Embryonic facial prominence (tissue), 1 donor: ENCODE results near the gene C17orf100.
"Not testable (repeated sequence)": the region's sequence is repeated elsewhere in the genome, so short reads cannot be mapped to it uniquely, and the experiment has no call there.

Experiments used
- DNase-seq: peaks from one replicate; pipeline ENCODE4 v3.0.0-alpha.2; 2016; ENCODE audit errors: extremely low spot score

Gene C17orf100

DNA sequence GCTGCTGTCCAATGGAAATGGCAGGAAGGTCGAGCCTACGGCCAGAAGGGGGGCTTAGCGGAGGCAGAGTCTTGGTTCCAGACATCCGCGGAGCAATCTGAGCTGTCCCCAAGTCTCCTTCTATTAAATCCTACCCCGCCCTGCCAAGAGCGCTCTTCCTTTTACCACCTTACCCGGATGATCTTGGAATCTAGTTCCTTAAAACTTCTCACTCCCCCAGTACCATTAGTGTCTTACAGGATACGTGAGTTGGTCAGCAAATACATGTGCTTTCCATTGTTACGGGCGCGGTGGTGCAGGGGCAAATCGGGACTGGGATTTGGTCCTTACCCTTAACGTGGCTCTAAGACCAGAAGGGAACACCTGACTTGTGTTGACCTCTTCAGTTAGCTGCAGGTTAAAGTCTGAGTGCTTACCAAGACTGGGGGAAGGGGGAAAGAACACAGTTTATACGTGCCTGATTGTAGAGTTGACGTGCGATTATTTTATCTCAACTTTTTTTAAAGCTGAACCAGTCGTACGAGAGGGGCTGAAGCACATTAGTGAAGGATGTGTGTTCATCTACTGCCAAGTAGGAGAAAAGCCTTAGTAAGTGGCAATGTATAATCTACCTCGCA is 10.2 kb upstream of the C17orf100 start:
- no peak for DNase-seq

DNA sequence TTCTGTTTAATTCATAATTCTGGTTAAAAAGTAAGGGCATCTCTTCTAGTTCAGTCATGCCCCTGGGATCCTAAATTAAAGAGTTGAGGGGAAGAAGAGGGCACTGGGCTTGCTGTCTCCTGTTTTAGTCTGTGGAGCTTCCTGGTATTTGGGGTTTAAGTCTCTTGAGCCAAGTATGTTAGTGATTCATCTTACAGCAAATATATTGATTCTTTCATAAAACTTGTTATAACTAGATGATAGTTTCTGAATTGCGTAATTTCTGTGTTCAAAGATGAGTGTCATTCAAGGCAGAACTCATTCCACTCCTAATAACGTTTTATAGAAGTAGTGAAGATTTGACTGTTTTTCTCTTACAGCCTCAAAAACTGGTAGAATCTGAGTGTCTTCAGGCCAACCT is 9.0 kb upstream of the C17orf100 start:
- DNase-seq: no peak

DNA sequence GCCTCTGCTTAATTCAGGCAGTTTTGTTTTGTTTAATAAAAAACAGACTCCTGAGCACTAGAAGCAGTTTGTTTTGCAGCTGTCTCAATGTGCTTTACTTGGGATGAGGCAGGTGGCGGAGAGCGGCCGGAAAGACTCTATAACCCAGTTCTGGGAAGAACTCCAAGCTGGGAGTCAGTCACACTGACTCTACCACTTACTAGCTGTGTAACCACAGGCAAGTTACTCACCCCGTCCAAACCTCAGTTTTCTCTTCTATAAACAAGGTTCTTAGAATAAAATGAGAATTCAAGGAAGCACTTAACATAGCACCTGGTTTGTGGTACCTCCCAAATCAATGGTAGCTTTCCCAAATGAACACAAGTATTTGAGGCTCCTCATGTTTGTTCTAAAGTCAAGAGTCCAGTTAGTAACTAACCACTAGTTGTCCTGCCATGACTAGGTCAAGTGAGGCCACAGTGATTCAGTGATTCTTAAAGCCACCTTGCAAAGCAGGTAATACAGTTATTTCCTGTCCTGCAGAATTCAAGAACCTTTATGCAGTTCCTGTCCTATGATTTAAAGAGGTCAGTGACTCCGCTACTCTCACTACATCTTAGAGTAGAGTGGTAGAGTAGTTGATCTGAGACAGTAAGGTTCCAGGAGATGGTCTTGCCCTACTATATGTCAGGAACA is 8.0 kb upstream of the C17orf100 start:
- no peak for DNase-seq

DNA sequence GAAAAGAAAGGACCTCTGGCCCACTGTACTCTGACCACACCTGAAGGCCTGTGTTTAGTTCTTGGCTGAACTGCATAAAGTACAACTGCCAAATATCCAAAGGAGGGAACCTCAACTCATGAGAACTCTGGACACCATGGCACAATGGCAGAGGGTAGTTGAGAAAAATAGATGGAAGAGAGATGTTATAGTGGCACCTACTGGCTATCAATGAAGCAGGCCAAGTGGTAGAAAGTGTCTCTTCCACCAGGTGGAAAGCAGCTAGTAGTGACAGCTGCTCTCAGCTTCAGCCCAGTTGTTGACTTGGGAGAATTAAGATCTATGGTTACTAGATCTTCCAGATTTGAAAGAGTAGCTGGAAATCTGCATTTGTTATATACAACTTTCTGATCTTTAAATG is 3.4 kb upstream of the C17orf100 start:
- no peak for DNase-seq

DNA sequence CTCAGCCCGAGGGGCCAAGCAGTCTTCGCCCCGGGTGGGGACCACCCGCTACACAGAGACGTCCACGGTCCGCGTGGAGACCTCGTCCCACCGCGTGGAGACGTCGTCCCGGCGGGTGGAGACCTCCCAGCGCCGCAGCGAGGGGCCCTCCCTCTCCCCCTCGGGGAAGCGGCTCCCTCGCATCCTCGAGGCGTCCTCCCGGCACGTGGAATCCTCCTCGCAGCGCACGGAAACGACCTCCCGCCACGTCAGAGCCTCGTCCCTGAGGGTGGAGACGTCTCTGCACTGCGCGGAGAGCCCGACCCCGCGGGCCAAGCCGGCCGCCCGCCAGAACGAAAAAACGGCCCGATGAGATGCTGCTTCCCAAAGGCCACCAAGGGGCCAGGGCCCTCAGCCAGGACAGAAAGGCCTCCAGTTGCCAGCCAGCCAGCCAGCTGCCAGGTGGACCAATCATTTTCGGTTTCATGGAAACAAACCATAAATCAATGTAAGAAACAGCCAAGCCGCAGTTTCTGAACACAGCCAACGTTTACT is 424 bp downstream of the C17orf100 start:
- no peak for DNase-seq

DNA sequence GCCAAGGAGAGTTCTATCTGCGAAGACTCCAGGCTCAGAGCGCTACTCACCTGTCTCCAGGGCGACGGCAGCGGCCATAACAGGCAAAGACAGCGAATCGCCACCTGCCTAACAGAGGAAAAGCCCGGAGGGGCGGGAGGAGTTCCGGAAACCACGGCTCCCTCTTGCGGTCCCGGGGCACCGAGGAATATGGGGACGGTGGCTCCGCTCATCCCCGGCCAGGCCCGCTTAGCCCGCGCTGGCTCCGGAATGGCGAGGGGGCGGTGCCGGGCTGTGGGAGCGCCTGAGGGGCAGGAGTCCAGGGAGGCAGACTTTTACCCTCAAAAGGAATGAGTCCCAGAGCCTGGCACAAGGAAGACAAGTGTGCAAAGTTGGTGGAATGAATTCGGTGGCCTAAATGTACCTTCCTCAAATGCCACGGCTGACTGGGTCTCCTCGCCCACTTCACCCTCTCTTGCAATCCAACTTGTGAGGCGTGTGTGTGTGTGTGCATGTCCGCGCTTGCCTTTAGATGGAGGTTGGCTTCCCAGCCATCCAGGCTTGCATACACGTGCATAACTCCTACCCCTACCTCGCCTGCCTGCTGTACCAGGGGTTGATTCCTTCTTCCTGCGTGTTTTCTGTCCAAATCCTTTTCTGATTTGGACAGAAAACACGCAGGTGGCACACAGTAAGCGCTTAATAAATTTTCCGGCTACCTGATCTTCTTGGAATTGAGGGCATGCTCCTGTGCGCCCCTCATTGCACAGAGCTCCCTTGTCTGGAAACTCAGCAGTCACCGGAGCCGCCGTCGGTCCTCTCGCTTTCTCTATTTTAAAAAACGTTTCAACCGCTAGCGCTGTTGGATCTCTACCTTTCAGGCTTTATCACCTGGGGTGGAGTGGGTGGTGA is 3.5 kb downstream of the C17orf100 start:
- no peak for DNase-seq

DNA sequence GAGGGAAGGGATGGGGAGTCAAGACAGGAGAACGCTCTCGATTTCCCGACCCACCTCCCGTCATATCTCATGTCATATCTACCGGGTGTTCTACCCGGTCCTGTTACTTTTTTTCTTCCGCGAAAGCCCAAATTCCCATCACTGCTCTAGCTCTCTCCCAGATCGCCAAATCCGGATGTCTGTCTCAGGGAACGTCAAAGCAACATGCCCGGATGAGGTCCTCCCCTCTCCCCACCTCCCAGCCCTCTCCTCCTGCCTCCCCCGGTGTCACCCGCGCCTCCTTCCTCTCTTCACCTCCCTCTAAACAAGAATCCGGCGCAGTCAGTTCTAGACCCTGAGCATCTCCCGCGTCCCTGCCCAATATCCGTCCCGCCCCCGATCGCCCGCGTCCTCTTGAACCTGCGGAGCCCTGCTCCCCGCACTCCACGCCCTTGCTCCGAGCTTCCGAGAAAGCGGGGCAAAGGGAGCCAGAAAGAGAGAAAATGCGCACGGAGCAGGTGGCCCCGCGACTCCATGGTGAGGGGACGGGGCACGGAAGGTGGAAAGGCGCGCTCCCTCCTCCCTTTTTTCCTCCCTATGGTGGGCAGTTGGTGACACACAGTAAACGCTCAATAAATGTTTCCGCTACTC is 4.3 kb downstream of the C17orf100 start:
- not testable (repeated sequence) for DNase-seq

DNA sequence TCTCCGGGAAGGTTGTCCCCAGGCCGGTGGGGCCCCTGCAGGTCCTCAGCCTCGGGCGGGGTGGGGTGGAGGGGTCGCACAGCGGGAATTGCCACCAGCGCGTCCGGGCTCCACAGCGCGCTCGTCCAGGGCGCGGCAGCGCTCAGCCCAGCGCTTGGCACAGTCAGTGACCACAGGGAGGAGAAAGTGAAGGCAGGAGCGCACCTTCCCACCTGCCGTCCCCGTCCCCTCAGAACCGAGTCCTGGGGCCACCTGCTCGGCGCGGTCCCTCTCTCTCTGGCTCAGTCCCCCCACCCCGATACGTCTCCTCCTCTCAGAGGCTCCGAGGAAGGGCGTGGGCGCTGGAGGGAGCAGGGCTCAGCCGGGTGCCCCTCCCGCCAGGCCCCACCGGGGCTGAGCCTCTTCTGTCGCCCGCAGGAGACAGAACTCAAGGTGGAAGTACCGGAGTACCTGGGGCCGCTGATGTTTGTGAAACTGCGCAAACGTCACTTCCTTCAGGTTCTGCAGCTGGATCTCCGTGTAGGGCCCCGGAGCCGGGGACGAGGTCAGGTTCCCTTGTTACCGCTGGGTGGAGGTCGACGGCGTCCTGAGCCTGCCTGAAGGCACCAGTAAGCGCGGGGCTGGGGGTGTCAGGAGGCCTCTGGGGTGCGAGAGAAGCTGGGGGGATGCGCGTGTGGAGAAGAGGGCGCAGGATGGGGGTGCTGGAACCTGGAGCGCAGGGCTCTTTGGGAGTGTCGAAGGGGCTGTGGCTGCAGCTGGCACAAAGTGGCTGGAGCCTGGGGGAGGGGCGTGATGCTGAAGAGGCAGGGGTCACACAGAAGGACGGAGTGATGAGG is 5.5 kb downstream of the C17orf100 start:
- not testable (repeated sequence) for DNase-seq

DNA sequence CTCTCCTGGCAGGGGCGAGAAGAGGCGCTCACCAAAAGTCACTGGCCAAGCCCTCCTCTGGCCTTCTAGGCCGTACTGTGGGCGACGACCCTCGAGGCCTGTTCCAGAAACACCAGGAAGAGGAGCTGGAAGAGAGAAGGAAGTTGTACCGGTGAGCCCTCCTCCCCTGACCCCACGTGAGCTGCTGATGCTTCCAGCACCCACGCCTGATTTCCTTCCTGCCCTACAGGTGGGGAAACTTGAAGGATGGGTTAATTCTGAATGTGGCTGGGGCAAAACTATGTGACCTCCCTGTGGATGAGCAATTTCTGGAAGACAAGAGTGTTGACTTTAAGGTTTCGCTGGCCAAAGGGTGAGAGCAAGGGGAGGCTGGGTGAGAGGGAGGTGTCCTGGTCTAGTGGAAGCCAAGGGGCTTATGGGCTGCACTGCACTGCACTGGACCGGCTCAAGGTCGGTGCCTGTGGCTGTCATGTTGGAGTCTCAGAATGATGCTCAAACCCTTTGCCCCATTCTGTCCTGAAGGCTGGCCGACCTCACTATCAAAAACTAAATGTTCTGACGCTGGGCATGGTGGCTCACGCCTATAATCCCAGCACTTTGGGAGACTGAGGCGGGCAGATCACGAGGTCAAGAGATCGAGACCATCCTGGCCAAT is 6.2 kb downstream of the C17orf100 start:
- no peak for DNase-seq

DNA sequence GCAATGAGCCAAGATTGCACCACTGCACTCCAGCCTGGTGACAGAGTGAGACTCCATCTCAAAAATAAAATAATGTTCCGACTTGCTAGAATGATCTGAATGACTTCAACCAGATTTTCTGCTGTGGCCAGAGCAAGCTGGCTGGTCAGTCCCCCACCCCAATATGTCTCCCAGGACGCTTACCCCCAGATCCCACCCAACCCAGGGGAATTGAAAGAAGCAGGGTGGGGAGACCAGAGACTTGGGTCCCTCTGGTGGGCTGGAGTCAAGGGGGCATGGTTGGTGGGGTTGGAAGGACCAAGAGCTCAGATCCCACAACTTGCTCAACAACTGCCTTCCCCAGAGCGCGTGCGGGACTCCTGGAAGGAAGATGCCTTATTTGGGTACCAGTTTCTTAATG is 6.8 kb downstream of the C17orf100 start:
- not testable (repeated sequence) for DNase-seq

DNA sequence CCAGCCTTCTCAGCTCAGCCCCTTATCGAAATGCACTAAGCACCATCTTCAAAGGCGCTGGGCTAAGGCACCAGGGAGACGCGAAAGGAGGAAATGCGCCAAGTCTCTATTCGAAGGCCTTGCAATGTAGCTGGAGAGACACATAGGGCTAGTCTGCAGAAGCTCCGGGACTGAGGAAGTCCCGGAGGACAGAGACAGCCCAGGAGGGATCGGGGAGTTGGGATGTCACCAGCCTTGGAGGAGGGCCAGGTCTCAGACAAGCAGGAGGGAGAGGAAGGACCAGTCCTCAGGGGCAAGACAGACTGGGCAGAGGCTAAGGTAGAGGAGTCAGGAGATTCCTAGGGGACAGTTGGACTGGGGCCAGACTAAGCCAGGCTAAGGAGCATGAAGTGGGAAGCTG is 8.5 kb downstream of the C17orf100 start:
- no peak for DNase-seq

DNA sequence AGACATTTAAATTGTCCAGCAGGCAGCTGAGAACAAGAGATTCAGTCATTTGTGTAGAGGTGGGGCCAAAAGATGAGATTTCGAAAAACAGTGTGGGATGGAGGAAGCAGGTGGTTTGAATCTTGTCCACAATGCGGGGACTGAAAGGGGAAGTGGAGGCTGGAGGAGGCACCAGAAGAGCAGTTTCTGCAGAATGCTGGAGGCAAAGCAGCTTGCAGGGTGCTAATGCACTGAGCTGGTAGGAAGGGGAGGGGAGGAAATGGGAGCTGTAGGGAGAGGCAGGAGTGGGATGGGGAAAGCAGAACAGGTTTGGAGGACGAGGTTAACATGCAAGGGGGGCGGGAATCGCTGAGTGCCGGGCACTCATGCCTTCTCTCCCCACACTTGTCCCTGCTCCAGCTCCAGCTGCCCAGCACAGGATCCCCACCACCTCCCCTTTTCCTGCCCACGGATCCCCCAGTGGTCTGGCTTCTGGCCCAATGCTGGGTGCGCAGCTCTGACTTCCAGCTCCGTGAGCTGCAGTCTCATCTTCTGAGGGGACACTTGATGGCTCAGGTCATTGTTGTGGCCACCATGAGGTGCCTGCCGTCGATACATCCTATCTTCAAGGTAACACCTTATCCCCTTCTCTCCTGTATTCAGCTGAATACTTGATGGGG is 9.4 kb downstream of the C17orf100 start:
- no peak for DNase-seq

DNA sequence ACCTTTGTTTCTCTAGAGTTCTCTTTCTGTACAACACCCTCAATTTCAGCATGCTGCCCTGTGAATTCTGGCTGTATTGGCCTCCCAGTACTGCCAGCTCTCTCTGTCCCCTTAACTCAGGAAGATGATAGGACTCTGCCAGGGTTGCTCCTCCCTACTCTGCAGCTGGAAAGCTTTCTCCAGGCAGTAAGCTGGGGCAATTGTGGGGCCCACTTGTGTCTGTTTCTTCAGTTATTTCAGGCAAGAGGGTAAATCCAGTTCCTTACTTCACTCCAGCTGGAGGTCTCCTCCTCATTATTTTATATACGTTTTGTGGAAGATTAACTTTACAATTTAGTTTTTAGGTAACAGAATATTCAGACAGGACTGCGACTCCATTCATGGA is 9.9 kb downstream of the C17orf100 start:
- no peak for DNase-seq

DNA sequence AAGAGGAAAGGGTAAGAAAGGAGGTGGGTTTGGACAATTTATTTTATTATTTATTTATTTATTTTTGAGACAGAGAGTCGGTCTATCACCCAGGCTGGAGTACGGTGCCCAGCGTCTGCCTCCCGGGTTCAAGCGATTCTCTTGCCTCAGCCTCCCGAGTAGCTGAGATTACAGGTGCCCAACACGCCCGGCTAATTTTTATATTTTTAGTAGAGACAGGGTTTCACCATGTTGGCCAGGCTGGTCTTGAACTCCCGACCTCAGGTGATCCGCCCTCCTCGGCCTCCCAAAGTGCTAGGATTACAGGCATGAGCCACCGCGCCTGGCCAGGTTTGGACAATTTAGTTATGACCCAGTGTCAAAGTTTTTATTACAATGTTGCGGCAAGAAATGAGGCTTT is 11.6 kb downstream of the C17orf100 start:
- DNase-seq: not testable (repeated sequence)

DNA sequence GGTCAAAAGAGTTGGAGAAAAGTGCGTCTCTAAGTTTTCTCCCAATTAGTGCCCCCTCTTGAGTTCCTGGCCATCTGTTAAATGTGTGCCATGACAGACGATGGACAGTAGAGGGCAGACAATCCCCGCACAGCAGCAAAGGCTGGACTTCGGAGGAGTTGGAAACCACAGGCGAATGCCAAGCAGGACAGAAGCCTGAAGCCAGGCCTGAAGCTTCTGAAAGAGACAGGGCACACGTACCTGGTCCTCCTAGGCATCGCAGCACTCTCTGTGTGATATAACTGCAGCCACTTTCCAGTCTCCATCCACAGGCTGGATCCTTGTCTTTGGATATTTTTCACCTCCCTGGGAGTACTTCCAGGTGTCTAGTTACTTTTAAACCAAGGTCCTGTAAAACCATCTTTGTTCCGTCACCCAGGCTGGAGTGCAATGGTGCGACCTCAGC is 14.5 kb downstream of the C17orf100 start:
- peak; percentile 65 for DNase-seq

DNA sequence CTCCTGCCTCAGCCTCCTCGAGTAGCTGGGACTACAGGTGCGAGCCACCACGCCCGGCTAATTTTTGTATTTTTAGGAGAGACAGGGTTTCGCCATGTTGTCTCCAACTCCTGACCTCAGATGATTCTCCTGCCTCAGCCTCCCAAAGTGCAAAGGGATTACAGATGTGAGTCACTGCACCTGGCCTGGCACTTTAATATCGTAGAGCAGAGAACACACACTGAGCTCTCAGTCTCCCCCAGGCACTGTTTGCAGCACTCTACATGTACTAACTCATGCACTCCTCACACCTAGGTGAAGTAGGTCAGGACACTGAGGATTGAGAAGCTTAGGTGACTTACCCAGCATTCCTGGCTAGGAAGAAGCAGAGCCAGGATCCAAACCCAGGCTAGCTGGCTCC is 15.0 kb downstream of the C17orf100 start:
- no peak for DNase-seq

DNA sequence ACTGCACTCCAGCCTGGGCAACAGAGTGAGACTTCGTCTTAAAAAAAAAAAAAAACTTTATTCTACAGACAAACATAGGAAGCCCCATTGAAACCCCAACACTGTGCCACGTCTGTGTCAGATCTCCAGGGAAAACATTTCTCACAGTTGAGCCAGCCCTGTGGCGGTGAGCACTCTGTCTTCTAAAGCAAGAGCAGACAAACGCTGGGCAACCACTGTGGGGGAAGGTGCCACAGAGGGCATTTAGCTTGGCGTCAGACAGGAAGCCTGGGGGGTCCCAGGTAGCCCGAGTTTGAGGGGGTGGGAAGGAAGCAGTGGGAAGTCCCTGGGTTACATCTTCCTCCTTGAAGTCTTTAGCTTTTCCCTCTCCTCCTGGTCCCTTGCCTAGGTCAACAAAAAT is 16.0 kb downstream of the C17orf100 start:
- DNase-seq: no peak

DNA sequence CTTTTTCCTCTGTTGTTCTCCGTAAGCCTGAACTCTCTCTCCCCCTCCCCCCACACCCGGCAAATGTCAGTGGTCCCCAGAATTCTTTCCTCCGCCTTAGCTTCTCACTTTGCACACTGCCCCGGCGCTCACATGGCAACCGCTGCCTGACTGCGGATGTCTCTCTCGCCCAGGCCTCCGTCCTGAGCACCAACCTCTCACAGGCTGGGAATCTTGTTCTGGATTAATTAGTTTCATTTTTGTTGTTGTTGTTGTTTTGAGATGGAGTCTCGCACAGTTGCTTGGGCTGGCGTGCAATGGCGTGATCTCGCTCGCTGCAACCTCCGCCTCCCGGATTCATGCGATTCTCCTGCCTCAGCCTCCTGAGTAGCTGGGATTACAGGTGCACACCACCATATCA is 16.7 kb downstream of the C17orf100 start:
- no peak for DNase-seq

DNA sequence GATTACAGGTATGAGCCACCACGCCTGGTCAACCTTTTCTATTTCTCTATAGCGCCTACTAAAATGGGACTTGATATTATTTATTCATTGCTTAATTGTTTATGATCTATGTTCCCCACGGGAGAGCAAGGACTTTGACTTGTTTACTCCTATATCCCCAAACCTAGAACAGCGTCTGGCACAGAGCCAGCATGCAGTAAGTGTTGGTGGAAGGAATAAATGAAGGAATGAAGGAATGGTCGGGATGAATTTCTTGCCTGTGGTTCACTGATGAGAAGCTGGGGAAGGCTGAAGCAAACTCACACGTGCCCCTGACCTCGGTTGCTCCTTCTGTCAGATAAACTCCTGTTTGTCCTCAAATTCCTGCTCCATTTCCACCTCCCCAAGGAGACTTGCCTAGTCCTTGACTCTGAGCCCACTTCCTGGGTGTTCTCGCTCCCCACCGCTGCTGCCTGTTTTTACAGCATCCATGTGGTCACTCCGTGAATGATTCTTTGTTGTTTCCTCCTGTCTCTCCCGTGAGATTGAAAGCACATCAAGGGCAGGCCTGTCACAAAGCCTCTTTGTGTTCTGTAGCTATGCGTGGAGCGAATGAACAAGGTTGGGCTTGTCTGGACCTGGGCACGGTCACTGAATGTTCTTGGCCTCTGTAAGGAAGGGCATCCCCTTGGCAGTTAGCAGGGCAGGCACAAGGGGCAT is 17.3 kb downstream of the C17orf100 start:
- no peak for DNase-seq
